Stimulated activated CD4-positive, alpha-beta T cell treated with anti-CD3 and anti-CD28 coated beads, TNF-alpha, amount 100 ng/mL, for 4 hours (primary cell): ENCODE data around the gene PLEKHA7.

ENCODE experiments used
- DNase-seq, 3 experiments: peaks; one replicate each; pipeline ENCODE4 v3.0.0-alpha.2; 2020; ENCODE audit warnings: low read depth in 3 of 3

PLEKHA7 gene

DNA sequence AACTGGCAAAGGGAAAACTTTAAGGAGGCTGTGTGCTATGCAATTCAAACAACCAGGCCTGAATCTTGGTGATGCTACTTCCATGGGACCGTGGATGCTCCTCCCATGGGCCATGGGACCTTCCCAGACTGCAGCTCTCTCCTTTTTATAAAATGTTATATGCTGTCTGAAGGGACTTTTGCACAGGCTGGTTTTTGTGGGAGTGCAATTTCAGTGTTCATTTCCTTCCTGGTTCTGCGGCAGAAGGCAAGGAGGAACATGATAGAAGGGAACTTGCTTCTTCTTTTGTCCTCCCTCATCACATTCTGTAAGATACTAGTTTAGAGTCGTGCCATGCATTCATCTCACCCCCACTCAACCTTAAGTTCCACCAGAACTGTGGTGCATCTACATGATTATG is 206.9 kb downstream of the PLEKHA7 start:
- DNase-seq, result no peak

DNA sequence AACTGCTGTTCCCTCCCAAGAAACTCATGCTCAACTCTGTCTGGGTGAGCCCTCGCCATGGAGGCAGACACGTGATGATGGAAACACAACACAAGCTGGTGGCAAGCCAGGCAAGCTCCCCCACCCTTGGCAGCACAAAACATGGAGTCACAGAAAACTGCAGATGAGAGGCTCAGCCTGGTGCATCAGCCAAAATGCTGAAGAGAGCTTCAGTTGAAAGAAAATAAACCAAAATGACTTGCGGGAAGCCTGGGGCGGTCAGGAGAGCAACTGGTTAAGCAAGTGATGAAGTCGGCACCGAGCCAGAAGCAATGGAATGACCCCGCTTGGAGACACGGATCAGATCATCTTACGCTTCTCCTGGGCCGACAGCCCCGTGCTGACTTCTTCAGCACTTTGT is 207.4 kb downstream of the PLEKHA7 start:
- DNase-seq, result no peak

DNA sequence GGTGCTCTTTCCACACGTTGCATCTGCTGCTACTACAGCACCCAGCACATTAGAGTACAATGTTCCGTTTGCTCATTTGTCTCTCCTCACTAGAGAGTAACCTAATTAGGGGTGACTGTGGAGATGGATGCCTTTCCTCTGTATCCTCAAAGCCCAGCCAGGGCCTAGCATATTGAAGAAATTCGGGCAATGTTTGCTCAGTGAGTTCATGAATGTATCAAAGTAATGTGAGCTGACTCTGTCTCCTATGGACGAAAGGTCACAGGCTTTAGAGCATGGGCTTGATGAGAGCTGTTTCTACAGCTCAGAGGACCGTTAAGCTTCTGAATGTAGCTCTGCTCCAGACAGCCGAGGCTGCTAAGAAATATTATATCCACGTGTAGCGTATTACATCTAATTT is 208.3 kb downstream of the PLEKHA7 start:
- DNase-seq, result no peak

DNA sequence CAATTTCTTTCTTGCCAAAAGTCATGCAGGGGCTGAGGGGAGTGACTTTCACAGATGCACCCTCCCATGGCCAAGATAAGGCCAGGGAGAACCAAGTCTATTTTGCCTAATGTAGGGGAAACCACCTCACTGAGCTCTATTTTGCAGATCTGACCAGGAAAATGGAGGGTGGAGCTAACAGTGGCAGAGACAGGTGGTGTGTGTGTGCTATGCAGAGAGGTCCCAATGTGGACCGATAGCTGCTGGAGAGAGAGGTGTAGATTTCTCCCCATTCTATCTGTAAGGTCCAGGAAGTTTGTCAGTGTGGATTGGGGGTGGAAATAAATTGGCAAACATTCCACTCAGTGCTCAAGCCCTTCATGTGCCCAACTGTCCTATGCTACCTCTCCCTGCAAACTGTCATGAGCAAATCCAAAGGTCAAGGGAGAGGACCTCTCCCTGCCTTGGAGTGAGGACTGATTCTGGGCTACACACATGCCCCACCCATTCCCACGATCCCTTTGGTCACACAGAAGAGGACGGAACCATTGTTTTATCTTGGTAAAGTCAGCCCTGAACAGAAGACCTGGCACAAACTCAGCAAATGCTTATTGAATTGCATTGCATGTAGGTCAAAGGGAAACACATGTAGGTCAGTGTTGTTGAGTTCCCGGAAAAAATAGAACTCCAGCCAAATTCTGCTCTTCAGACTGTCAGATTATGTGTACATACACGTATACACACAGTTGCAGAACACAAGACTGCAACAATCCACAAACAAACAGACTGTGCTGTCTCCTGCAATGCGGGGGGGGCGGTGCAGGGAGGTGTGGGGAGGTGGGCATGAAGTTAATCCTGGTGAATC is 209.9 kb downstream of the PLEKHA7 start:
- no peak for DNase-seq

DNA sequence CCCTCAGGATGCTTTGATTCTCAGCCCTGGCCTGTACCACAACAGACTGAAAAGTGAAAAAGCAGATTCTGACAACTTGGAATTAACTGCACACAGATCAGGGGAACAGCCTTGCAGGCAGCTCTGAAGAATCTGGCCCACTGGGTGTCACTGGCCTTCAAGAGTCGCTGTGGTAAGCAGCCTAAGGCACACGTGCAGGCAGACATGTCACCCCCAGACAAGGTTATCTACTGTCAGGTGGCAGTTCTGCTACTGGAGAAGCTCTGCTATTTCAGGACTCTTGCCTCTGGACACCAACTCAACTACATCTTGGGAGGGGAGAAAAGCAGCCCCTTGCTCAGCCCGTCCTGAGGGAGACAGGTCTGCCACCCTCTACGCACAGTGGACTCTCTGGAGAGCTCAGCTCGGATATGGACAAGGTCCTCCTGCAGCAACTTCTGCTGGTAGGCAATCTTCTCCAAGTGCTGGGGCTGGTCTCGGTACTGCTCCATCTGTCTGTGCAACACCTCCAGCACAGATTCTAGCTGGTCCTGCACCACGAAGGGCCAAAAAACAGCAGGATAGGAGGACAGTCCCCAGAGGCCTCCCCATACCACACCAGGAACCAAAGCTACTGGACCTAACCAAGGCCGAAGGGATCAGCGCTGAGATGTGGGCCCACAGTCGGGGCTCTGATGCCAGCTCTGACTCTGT is 212.8 kb downstream of the PLEKHA7 start:
- no peak for DNase-seq

DNA sequence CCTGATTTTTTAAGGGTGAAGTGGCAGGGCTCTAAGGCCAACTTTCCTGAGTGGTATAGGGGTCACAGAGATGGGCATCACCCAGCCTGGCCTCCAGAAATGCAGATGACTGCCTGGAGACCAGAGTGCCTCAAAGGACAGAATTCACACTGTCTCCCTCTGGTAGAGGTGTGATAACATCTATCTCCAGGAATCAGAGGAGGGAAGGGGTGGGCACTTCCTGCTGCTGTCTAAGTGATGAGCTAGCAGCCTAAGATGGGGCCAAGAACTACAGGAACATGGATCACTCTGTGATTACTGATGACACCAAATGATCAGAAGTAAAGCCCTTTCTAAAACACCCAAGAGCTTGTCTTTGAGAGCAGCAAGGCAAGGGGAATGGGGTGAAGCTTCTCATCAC is 213.8 kb downstream of the PLEKHA7 start:
- DNase-seq, result no peak

DNA sequence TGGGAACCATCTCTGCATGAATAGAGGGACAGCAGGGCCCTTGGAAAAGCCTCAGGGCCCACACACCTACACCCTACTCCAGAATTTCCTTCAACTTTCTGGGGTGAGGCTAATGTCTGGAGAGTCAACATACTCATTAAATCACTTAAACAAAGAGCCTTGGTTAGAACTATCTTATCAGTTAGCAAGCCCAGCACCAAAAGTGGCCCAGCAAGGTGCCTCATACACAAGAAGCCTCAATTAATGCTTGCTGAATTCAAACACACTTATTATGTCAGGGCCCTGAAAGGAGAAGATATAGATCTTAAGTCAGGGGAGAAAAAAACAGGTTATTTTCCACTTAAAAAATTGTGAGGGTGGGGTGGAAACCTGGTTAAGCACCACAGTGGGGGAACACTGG is 214.3 kb downstream of the PLEKHA7 start:
- DNase-seq, result no peak

DNA sequence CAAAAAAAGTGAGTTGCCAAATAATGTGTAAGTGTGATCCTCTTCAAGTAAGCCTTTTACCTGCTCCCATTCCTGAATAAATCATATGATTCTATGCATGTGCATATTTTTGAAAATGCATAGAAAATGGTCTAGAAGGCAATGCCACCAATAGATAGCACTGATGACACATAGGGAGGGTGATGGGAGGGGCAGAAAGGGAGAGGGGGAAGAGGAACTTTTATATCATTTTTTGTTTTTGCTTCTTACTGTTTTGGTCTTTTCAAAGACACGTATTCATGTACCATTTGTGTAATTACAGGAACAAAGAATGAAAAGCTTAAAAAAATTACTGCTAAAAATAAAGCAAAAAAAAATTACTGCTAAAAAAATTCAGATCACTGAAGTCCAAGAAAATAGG is 215.0 kb downstream of the PLEKHA7 start:
- no peak for DNase-seq

DNA sequence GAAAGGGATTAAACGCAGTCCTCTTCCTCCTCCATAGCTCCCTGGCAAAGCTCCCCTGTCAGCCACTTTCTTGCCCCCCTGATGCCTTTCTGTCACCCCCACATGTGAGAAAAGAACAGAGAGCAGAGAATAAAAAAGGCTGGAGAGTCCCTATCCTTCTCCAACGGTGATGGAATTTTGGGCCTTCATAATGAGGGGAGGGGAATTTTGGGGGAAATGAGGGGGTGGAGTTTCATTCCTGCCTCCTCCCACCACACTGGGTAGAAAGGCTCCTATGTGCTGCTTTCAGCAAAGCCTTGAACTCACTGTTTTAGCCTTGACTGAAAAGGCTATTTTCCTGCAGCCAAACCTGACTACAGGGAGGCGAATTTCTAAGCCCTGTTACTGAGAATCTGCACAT is 216.4 kb downstream of the PLEKHA7 start:
- DNase-seq, result no peak

DNA sequence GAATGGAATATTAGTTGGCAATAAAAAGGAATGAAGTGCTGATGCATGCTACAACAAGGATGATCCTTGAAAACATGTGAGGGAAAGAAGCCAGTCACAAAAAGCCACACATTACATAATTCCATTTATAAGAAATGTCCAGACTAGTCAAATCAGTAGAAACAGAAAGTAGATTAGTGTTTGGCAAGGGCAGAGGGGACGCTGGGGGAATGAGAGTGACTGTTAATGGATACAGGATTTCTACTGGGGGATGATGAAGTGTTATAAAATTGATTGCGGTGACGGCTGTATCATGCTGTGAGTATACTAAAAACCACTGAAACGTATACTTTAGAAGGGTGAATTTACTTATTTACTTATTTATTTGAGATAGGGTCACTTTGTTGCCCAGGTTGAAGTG is 217.9 kb downstream of the PLEKHA7 start:
- no peak for DNase-seq

DNA sequence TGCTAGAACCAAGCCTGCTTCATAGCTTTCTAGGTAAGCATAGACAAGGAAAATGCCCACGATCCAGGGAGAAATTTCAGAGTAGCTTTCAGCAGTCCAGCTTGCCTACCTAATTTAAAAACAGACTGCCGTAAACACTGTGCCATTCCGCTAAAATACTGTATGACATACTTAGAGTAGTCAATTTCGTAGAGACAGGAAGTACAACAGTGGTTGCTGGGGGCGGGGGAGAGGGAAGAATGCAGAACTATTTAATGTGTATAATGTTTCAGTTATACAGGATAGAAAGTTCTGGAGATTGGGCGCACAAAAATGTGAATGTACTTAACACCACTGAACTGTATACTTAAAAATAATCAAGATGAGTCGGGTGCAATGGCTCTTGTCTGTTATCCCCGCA is 219.1 kb downstream of the PLEKHA7 start:
- DNase-seq, result no peak

DNA sequence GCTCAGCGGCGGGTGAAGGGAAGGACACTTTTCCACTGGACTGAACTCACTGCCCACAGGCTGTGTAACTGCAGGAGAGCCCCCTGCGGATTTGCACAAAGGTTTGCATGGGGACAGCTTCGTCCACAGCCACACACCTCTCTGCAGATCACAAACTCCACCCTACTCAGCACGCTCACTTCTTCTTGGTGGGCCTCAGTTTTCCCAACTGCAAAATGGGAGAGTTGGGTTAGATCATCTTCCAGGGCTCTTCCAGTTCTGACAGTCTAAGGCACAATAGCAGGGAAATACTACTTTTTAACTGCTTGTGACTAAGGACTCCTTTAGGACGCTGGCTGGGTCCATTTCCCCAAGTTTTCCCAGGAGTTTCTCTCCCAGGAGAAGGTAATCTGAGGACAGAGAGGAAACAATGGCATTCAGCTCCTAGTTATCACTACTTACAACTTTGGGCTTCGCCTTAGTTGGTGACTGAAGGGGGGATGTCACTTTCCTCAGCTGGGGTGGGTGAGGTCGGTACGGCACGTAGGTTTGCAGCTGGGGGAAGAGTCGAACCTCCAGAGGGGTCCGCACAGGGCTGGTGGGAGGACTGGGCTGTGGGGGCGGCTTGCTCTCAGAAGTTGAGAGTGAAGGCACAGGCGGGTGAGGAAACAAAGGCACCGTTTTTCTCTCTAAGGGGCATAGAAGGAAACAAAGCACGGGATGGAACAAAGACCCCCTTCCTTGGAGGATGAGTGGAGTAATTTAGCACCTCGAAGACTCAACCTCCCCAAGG is 220.0 kb downstream of the PLEKHA7 start:
- no peak for DNase-seq

DNA sequence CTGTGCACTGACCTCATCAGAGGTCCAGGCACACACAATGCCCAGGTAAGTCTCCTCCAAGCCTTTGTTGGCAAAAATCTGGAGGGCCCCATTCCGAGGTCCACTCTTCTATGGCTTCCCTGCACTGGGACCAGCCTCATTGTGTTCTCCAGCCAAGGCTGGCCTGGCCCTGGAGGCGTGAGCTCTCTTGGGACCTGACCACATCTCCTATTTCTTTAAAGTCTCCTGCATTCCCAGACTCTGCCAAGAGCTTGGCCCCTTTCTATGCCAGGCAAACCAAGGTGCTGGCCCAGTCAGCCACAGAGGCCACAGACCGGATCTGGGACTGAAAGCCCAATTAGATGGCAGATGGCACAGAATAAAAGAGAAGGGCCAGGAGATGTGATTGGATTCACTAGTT is 220.7 kb downstream of the PLEKHA7 start:
- DNase-seq, result no peak

DNA sequence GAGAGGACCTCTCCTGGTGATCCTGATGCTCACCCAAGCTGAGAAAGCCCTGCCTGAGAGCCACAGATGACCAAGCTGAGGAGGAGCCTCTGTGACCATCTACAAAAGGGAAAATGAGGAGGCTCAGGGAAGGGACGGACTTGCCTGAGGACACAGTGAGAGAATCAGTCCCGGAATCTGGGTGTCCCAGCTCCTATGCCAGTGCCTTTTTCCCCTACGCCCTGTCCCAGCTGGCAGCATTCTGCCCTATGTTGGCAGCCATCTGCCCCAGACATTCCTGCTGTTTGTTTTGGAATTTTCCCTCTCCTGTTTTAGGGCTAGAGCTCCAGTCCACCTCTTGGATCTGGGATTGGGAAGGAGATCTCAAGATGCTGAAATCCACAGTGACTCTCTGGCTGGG is 221.2 kb downstream of the PLEKHA7 start:
- DNase-seq, result no peak

DNA sequence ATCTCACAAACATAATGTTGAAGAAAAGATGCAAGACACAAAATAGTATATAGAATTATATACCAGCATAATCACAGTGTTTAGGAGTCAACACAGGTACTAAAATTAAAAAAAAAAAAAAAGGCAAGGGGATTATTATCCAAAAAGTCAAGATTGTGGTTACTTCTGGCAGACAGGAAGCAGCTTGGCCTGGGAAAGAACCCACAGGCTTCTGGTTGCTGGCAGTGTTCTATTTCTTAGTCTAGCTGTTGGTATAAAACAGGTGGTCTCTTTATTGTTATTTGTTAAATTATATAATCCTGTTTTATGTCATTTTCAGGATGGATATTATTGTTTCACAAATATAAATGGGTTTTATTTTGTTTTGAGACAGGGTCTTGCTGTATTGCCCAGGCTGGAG is 221.8 kb downstream of the PLEKHA7 start:
- DNase-seq, result no peak

DNA sequence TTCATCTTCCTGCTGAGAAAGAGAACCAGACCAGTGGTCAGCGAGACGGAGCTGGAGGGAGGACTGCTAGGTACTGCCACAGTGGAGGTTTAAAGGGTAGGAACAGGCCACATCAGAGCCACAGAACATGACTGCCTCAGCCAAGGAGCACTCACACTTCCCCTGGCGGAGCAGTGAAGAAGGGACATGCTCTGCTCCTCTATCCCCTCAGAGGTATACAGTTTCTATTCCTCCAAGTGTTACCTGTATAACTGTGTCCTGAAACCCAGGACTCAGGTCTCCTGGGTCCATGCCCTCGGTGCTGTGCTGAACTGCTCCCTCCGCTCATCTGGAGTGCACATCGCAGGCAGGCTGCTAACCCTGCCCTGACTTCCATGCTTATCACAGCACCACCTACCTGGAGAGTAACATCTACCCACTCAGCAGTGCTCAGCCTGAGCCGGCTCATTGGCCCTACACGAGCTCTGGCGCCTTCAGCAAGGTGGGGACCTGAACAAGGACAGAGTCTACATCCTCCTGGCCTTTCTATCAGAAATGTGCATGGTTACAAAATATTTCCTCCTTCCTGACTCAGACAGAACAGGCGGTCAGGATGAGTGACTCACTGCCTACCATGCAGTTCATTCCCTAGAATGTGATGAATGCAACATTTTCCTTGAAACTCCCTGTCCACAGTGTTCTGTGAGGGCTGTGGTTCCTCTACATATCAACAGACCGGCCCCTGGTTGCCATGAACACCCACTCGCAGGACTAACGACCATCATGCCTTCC is 222.8 kb downstream of the PLEKHA7 start:
- no peak for DNase-seq

DNA sequence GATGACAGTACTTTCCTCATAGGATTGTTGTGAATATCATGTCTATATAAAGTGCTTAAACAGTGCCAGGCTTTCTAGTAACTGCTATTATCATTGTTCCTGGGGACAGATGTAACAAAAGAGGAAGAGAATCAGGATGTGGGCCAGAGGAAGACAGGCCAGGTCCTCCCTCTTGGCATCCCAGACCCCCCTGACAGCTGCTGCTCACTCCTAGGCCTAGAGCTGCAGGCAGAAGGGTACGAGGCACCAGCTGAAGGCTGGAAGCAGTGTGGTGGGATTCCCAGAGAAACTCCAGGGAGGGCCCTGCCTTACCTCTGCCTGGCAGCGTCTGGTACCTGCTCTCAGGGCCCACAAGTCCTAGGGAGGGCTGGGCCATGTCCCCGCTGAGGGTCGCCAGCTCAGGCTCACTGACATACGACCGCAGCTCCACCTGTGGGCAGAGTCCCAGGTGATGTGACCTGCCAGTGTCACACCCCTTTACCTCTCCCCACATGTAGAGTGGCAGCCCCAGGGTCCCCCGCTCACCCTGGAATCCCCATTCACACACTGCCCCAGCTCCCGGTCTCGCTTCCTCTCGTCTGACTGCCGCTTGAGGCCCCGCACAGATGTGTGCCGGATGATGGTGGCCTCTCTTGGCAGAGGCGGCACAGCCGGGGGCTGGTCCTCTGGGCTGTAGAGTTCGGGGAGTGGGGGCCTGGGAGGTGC is 223.6 kb downstream of the PLEKHA7 start:
- no peak for DNase-seq

DNA sequence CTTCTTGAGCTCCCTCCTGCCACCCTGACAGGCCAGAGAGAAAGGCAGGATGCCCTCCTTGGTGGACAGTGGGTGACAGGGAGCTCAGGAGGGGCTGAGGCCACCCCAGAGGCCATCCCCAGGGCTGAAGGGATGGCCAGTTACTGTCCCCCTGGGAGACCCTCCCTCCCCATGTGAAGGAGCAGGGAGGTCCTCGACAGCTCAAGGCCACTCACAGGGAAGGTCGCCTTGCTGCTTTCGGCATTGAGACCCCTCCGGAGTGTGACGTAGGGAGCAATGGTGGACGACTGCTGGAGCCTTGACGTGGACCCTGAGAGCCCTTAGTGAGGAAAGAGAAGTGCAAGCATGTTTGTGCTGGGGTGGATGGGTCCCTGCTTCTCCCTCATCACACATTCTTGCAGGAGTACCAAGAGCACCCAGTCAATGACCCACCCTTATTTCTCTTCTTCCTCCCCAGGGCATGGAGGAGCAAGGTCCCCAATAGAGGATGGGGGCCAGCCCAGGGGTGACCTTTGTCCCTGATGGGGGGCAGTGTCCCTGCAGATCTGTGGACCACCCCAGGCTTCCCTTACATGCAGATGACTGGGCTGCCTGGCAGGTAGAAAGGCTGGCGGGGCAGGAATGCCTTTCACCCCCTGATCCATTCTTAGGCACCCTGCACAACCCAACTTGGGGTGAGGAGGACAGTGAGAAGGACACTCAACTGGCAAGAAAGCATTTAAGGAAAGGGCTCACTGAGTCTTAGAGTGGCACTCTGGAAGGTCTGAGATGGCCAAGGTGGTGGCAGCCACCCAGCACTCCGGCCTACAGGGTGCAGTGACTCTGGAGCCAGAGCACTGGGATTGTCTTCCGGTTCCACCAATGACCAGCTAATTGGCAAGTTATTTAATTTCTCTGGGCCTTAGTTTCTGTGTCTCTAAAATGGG is 224.4 kb downstream of the PLEKHA7 start:
- no peak for DNase-seq

DNA sequence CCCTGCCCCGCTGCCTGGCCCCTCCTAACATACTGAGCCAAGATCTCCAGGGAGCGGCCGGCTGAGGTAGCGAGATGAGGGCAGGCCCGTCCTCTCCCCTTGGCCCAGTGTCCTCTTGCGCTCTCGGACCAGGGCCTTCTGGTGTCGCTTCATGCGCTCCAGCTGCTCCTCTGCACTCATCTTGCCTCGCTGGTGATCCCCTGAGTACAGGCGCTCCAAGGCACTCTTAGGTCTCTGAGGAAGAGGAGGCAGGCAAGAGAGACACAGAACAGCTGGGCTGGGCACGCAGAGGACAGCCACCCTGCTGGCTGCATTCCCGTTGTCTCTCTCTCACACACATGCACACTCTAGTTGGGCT is 225.2 kb downstream of the PLEKHA7 start:
- no peak for DNase-seq
